ENCODE results near the gene NCBP3.

Gene NCBP3

DNA sequence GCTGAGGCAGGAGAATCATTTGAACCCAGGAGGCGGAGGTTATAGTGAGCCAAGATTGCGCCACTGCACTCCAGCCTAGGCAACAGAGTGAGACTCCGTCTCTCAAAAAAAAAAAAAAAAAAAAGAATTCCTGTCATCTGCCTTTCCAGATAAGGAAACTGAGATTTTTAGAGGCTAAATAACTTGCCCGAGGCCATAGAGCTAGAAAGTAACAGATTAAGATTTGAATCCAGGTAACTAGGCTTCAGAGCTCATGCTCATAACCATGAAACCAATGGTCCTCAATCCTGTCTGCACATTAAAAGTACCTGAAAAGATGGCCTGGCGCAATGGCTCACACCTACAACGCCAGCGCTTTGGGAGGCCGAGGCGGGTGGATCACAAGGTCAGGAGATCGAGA, 9.5 kb downstream of the NCBP3 start (continued):
- no peak for TF ChIP-seq PRDM4 (tag by site-specific recombination; IDR thresholded peaks at IDR 0.05)
- no peak for TF ChIP-seq ZNF202 (tag by site-specific recombination; IDR thresholded peaks at IDR 0.05; ENCODE audit: borderline replicate concordance)
- no peak for TF ChIP-seq KLF10 (tag by site-specific recombination; IDR thresholded peaks at IDR 0.05)
- TF ChIP-seq ZBTB48 (tag by site-specific recombination; IDR thresholded peaks at IDR 0.05): no peak
- TF ChIP-seq, protein P1, sequence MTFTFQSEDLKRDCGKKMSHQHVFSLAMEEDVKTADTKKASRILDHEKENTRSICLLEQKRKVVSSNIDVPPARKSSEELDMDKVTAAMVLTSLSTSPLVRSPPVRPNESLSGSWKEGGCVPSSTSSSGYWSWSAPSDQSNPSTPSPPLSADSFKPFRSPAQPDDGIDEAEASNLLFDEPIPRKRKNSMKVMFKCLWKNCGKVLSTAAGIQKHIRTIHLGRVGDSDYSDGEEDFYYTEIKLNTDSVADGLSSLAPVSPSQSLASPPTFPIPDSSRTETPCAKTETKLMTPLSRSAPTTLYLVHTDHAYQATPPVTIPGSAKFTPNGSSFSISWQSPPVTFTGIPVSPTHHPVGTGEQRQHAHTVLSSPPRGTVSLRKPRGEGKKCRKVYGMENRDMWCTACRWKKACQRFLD (tag by site-specific recombination; IDR thresholded peaks at IDR 0.05): no peak
- TF ChIP-seq ZSCAN5A (tag by site-specific recombination; IDR thresholded peaks at IDR 0.05): no peak
- TF ChIP-seq TRIM28 (IDR thresholded peaks at IDR 0.05; ENCODE audit: borderline replicate concordance, low read length): no peak

GRCh38 chr17:3835410-3836229, 10.4 kb downstream of the NCBP3 start:
- ChIA-PET POLR2A (no interaction called here), CTCF (interaction anchor here (1.0 to 6.7 kb wide), 5 partner anchors 8 to 99 kb away, joined by 5 to 57 read pairs (median 17); partner anchors contain the start of gene NCBP3)
- peaks cover 55 to 71% of the 10 kb centered on the region in 2 experiments for H3K36me3 ChIP-seq (ENCODE audit: control insufficient read depth in 2 of 2, insufficient read depth in 1 of 2, low read length in 2 of 2)
- H3K4me1 ChIP-seq (ENCODE audit: control insufficient read depth, insufficient read depth, low read length): no peaks in the 10 kb centered on the region
- no peak overlapping the region for H3K4me3 ChIP-seq (ENCODE audit: low read depth, low read length)
- no peak overlapping the region for H3K27ac ChIP-seq (ENCODE audit: extremely low read depth, low read depth, low read length)
- TF ChIP-seq ZNF510 (tag by site-specific recombination; IDR thresholded peaks at IDR 0.05; ENCODE audit: insufficient replicate concordance) (no peak), ZNF660 (tag by site-specific recombination; IDR thresholded peaks at IDR 0.05) (0 out of 2 replicates have a peak, but pooled peaks have one; percentile 44)
- H3K9me3 ChIP-seq (ENCODE audit: control insufficient read depth, insufficient read depth, low read depth, low read length): no peaks in the 10 kb centered on the region

DNA sequence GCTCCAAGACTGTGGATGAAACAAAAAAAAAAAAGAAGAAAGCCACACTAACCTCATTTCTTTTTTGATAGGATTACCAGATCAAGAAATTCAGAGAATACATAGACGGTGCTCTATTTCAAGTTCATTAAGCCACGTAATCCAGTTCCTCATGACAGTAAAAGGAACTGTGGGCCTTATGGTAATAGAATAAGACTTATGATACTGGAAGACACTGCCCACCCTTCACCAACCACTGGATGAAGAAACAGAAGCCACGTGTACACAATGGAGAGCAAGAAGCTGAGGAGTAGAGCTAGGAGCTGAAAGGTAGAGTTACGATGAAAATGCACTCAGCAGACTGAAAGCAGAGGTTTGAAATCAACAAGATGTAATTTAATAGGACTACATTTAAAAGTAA, 11.2 kb downstream of the NCBP3 start:
- no peak for TF ChIP-seq ZSCAN30 (tag by site-specific recombination; IDR thresholded peaks at IDR 0.05)
- no peak for TF ChIP-seq ZFP41 (tag by site-specific recombination; IDR thresholded peaks at IDR 0.05; ENCODE audit: borderline replicate concordance)
- Histone ChIP-seq H3K27ac (ENCODE audit: extremely low read depth, low read depth, low read length) (no peak overlapping the region), H3K36me3 (ENCODE audit: control insufficient read depth in 2 of 2, insufficient read depth in 1 of 2, low read length in 2 of 2) (peaks cover 59 to 67% of the 10 kb centered on the region in 2 experiments), H3K9me3 (ENCODE audit: control insufficient read depth, insufficient read depth, low read depth, low read length) (no peaks in the 10 kb centered on the region), H3K4me3 (ENCODE audit: low read depth, low read length) (no peak overlapping the region), H3K4me1 (ENCODE audit: control insufficient read depth, insufficient read depth, low read length) (no peaks in the 10 kb centered on the region)
- CTCF ChIA-PET: interaction anchor here (0.6 to 1.7 kb wide), 5 partner anchors 9 to 145 kb away, joined by 3 to 5 read pairs (median 4); partner anchors contain the start of gene NCBP3
- POLR2A ChIA-PET: interaction anchor here (1.1 kb wide), 1 partner anchor 11 kb away, joined by 3 read pairs; no protein-coding TSS in a partner anchor

DNA sequence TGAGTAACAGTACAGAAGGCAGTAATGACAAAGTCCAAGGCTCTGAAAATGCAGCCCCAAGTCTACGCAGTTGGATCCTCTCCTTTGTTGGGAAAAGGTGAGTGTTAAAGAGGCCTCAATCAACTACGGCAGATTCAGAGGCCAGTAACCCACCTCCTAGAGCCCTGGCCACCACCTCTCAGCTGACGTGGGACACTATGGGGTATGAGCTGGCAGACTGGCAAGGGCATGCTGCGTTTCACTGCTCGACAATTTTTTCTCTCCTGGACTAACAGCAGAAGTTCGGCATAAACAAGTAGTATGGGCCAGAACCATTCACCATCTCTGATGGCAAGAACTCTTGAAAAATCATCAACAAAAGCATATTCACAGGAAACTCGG, 17.2 kb downstream of the NCBP3 start:
- Histone ChIP-seq H3K9me3 (ENCODE audit: control insufficient read depth, insufficient read depth, low read depth, low read length) (no peaks in the 10 kb centered on the region), H3K27ac (ENCODE audit: extremely low read depth, low read depth, low read length) (0 out of 2 replicates have a peak overlapping the region, but pooled peaks have one; percentile 13), H3K4me3 (ENCODE audit: low read depth, low read length) (no peak overlapping the region), H3K36me3 (ENCODE audit: control insufficient read depth in 2 of 2, insufficient read depth in 1 of 2, low read length in 2 of 2) (peaks cover 64 to 70% of the 10 kb centered on the region in 2 experiments), H3K4me1 (ENCODE audit: control insufficient read depth, insufficient read depth, low read length) (no peaks in the 10 kb centered on the region)
- ChIA-PET CTCF (interaction anchor here (0.6 to 7.5 kb wide), 10 partner anchors 8 to 176 kb away, joined by 3 to 172 read pairs (median 20); partner anchors contain the start of gene NCBP3), POLR2A (no interaction called here)
- TF ChIP-seq ZNF501 (tag by site-specific recombination; IDR thresholded peaks at IDR 0.05) (no peak), OSR2 (tag by site-specific recombination; IDR thresholded peaks at IDR 0.05) (no peak), ZNF211 (tag by site-specific recombination; IDR thresholded peaks at IDR 0.05; ENCODE audit: low read depth) (no peak), ZNF571 (tag by site-specific recombination; IDR thresholded peaks at IDR 0.05) (no peak), ZNF510 (tag by site-specific recombination; IDR thresholded peaks at IDR 0.05; ENCODE audit: insufficient replicate concordance) (no peak), BCL11B (tag by site-specific recombination; IDR thresholded peaks at IDR 0.05; ENCODE audit: low read depth) (no peak), ZNF555 (tag by site-specific recombination; conservative IDR thresholded peaks at IDR 0.05) (no peak), ZBTB10 (tag by site-specific recombination; IDR thresholded peaks at IDR 0.05) (no peak)

Data from HEK293 (cell line).